H1 (cell line): ENCODE measurements around the gene FHIT. TPM values are rescaled to one million over a fixed set of nuclear protein-coding genes. Genes with fewer than 3 reads are reported as not detected.

Experiments used
- EZH2 ChIP-seq: fragments of 200-600 bp; sonication (generic); IDR thresholded peaks from 2 replicates; pipeline ENCODE4 v1.7.1; 2012; ENCODE audit warnings: low read depth, mild to moderate bottlenecking, moderate library complexity, low read length, inconsistent platforms; ENCODE audit not compliant: severe bottlenecking
- FOSL1 ChIP-seq: IDR thresholded peaks from 2 replicates; pipeline ENCODE4 v1.6.1; 2011; ENCODE audit warnings: mild to moderate bottlenecking, low read depth, low read length, moderate library complexity; ENCODE audit not compliant: insufficient read depth
- MAFK ChIP-seq: IDR thresholded peaks from 2 replicates; pipeline ENCODE4 v1.6.1; 2012; ENCODE audit warnings: low read depth, mild to moderate bottlenecking, improper control_type of control experiment, low read length
- RAD21 ChIP-seq, 2 experiments: IDR thresholded peaks in 1 of 2; conservative IDR thresholded peaks in 1 of 2; 2 replicates each; pipeline ENCODE4 v1.6.1; 2011; ENCODE audit warnings: low read depth in 2 of 2, low read length in 2 of 2, improper control_type of control experiment in 1 of 2, inconsistent platforms in 1 of 2, mild to moderate bottlenecking in 1 of 2, moderate library complexity in 1 of 2
- polyA plus RNA-seq, 7 experiments: library from polyadenylated mRNA; depleted of rRNA in 3 of 7; stranded (reverse) in 5 of 7; unstranded in 2 of 7; fragments of >200 nt in 5 of 7; fragments of 200-250 nt in 2 of 7; gene quantifications; 1 replicate in 5 of 7; 2 replicates in 1 of 7; 4 replicates in 1 of 7; pipeline versions ENCODE4 v1.2.1 to v1.2.3, GENCODE V29; 2011 to 2013; ENCODE audit warnings: missing spikeins in 2 of 7, mixed read lengths in 2 of 7
- total RNA-seq: library from RNA; stranded (reverse); fragmentation: NEBNext Ultra II Directional; extraction: Animal tissue kit (Norgen Biotek cat#: 25700); gene quantifications from 2 replicates; pipeline ENCODE4 v1.2.1, GENCODE V29; 2021

Gene FHIT
- total and polyA plus RNA-seq, 2 of the 8 experiments (the other 6 are each of a cell fraction or from before 2014, with no cell fraction given) = 1.2 to 3.2 TPM

DNA sequence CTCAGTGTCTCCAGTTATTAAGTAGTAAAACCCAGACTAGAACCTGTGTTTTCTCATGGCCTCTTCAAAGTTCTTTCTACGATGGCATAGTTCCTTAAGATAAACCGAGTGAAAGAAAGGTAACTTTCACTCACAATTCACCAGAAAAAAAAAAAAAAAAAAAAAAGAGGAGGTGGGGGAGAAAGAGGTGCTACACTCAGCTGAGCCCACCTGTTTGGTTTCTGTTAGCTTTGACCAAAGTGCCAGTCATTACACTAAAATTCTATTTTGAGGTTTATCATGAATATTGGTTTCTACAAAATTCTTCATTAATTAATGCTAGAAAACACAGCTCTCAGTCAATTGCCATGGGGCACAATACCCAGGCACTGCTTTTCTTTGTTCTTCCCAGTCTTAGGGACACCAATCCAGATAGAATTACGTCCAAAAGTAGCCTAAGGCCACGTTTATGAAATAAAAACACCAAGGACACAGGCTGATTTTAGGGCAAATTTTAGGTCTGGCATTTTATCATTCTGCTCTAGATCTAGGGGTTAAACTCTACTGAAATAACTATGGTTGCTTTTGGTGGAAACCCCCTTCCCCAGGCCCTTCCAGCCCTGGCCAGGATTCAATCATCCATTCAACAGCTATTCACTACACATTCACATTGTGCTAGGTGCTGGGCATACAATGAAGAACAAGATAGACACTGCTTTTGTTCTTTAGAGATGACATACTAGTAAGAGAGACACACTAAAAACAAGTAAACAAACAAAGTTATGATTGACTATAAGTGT lies 1097.8 kb downstream of the FHIT start (continued):
- TF ChIP-seq EZH2 = no peak
- TF ChIP-seq FOSL1 = no peak
- no peak for TF ChIP-seq MAFK
- no peak for TF ChIP-seq RAD21 (IDR thresholded peaks at IDR 0.05 in 1 of 2, conservative IDR thresholded peaks at IDR 0.05 in 1 of 2; ENCODE audit: low read depth in 2 of 2, low read length in 2 of 2)
